Measurements from ENCODE around the gene LYPD4. TPM values are rescaled to one million over a fixed set of nuclear protein-coding genes. Genes with fewer than 3 reads are reported as not detected.
"Not testable (repeated sequence)": the region's sequence is repeated elsewhere in the genome, so short reads cannot be mapped to it uniquely, and the experiment has no call there.

Gene LYPD4
- total RNA-seq, 1 experiment from 2014 or later: not detected

- peak; percentile 10 for DNase-seq (ENCODE audit: low read depth)
Measured at GRCh38 chr19:41801792-41802211, 42.7 kb downstream of the LYPD4 start.

- DNase-seq (ENCODE audit: low read depth): no peak
Measured at GRCh38 chr19:41801031-41801430, 43.5 kb downstream of the LYPD4 start.

DNA sequence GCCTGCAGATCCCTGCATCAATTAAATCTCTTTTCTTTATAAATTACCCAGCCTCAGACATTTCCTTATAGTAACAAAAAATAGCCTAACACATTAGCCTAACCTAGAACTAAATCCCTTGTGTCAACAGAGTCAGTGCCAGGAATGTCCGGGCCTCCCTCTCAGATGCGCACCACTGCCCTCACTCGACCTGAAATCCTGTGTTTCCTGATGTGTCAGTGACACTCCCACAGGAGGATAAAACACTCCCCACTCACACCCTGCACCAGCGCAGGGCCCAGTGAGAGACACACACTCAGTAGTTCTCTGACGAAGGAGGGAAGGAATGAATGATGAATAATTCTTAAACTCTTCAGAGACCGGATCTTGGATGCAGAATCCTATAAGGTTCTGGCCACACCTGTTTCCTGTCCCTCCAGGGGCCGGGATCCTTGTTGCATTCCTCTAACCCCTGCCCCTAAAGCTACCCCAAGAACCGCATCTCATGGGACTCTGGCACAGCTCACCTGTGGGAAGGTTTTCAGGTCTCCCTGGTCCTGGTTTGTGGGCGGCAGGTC lies 45.0 kb downstream of the LYPD4 start:
- no peak for DNase-seq (ENCODE audit: low read depth)

DNA sequence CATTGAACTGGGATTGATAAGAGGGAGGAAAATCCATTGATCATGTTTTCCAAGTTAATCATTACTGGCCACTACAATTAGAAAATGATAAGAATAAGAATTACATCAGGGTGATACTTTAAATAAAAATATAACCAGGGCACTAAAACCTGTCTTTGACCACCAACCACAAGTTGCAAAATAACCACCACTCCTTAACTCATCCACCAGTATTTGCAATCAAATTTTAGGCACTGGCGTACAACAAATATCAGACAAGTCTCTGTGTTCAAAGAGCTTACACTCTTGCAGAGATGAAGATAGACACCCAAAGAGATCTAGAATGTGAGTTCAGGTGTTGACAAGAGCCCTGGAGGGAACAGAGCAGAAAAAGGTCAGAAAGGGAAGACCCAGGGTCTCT lies 47.6 kb downstream of the LYPD4 start:
- no peak for DNase-seq (ENCODE audit: low read depth)

DNA sequence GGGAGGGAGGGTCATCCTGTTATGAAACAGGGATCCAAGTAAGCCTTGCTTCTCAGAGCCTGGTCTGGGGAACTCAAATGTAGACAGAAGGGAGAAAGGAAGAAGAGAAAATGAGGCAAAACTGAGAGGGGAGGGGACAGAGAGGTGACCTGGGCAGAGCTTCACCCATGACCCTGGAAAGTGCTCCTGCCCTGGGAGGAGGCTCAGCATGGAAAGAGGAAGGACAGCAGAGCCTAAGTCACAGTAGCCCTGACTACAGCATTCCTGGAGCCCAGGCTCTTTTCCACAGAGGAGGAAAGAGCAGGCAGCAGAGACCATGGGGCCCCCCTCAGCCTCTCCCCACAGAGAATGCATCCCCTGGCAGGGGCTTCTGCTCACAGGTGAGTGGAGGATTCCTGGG lies 48.1 kb downstream of the LYPD4 start, which contains the start of gene CEACAM3:
Gene CEACAM3 (plus strand): TSS at position 226 of the 400 bp plus-strand sequence. CDS start 91 bp downstream, at position 317.
- DNase-seq (ENCODE audit: low read depth): no peak

DNA sequence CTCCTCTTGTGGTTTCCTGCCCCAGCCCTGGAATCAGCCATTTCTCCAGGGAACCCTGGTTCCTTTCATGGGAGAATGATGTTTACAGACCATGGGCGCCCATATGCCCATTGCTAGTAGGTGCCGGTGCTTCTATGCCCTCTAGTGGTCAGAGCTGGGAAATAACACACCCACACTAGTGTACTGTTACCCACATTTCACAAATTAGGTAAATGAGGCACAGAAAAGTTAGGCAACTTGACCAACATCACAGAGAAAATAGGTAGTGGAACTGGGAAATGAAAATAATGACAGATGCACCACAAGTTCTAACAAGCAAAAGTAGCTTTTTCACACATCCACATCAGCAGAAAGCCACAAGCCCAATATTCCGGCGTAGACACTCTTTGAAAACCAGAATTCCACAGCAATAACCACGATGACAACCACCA lies 49.4 kb downstream of the LYPD4 start:
- peak; percentile 39 for DNase-seq (ENCODE audit: low read depth)

GRCh38 chr19:41793414-41793727 lies 51.1 kb downstream of the LYPD4 start:
- no peak for DNase-seq (ENCODE audit: low read depth)

- DNase-seq (ENCODE audit: low read depth): peak; percentile 42
Measured at GRCh38 chr19:41792513-41793413, 51.7 kb downstream of the LYPD4 start.

- not testable (repeated sequence) for DNase-seq (ENCODE audit: low read depth)
Measured at GRCh38 chr19:41789053-41789452, 55.4 kb downstream of the LYPD4 start.

DNA sequence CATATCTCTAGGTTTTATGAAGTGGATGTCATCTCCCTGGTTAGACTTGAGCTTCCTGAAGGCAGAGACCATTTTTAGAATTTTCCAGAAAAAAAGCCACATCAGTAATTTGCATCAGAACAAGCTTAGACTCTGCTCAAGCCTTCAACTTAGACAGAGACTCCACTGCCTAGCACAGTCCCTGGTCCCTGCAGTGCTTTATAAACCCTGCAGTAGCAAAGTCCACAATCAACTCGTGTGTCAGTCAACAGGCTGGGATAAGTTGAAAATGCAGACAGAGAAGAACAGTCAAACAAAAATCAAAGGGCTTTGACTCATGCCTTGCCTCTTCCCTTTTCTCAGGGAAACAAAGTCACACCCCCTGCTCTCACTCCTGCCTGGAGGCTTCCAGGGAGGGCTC lies 56.0 kb downstream of the LYPD4 start:
- DNase-seq (ENCODE audit: low read depth): not testable (repeated sequence)

Other genes starting within 250 kb of the LYPD4 start
- not detected in 2 replicates for gene CEACAM4, start 217.6 kb downstream of the LYPD4 start, total RNA-seq (2014; rRNA removed; shearing (Covaris generic))
- not detected in 2 replicates for gene CEACAM7, start 156.4 kb downstream of the LYPD4 start, total RNA-seq (2014; rRNA removed; shearing (Covaris generic))
- not detected in 2 replicates for gene CEACAM5, start 136.1 kb downstream of the LYPD4 start, total RNA-seq (2014; rRNA removed; shearing (Covaris generic))
- gene CEACAM6, start 89.2 kb downstream of the LYPD4 start, total RNA-seq (2014; rRNA removed; shearing (Covaris generic)): not detected in 2 replicates
- gene CEACAM3, start 48.1 kb downstream of the LYPD4 start, total RNA-seq (2014; rRNA removed; shearing (Covaris generic)): not detected in 2 replicates
- gene DMRTC2, start 359 bp upstream of the LYPD4 start, total RNA-seq (2014; rRNA removed; shearing (Covaris generic)): not detected in 2 replicates
- 1,675 and 2,627 TPM in 2 replicates for gene RPS19, start 15.6 kb upstream of the LYPD4 start, total RNA-seq (2014; rRNA removed; shearing (Covaris generic))
- gene CD79A, start 32.6 kb upstream of the LYPD4 start, total RNA-seq (2014; rRNA removed; shearing (Covaris generic)): not detected in 2 replicates
- gene ARHGEF1, start 38.5 kb upstream of the LYPD4 start, total RNA-seq (2014; rRNA removed; shearing (Covaris generic)): 23.4 and 28.2 TPM in 2 replicates
- gene ERFL, start 83.8 kb upstream of the LYPD4 start, total RNA-seq (2014; rRNA removed; shearing (Covaris generic)): not detected in 2 replicates
- gene RABAC1, start 114.6 kb upstream of the LYPD4 start, total RNA-seq (2014; rRNA removed; shearing (Covaris generic)): 235 and 336 TPM in 2 replicates
- gene ATP1A3, start 149.5 kb upstream of the LYPD4 start, total RNA-seq (2014; rRNA removed; shearing (Covaris generic)): under 0.01 and 0.10 TPM in 2 replicates
- not detected in 2 replicates for gene GRIK5, start 225.5 kb upstream of the LYPD4 start, total RNA-seq (2014; rRNA removed; shearing (Covaris generic))
- 18.1 and 20.6 TPM in 2 replicates for gene ZNF574, start 231.5 kb upstream of the LYPD4 start, total RNA-seq (2014; rRNA removed; shearing (Covaris generic))